GM18505 (cell line): ENCODE measurements around the gene NFATC1.

Experiments
- ATAC-seq: cut with Tn5 transposase; IDR thresholded peaks from one replicate; pipeline ENCODE4 v1.9.1; 2021; ENCODE audit not compliant: unreplicated experiment
- POLR2A ChIP-seq: IDR thresholded peaks from 4 replicates; pipeline ENCODE4 v1.6.1; 2011; ENCODE audit warnings: borderline replicate concordance; ENCODE audit not compliant: insufficient read depth, insufficient read length; ENCODE audit errors: extremely low read depth

The NFATC1 gene

GRCh38 chr18:79543861-79544385 is 148.2 kb downstream of the NFATC1 start:
- ATAC-seq = no peak
- no peak for TF ChIP-seq POLR2A

GRCh38 chr18:79544386-79544963 is 148.7 kb downstream of the NFATC1 start:
- no peak for ATAC-seq
- TF ChIP-seq POLR2A = no peak

- no peak for ATAC-seq
Measured at GRCh38 chr18:79545255-79545654, 149.5 kb downstream of the NFATC1 start.

GRCh38 chr18:79545736-79546171 is 150.0 kb downstream of the NFATC1 start:
- no peak for TF ChIP-seq POLR2A
- ATAC-seq = no peak

More at GRCh38 chr18:79545255-79545654, 149.5 kb downstream of the NFATC1 start:
- TF ChIP-seq POLR2A = no peak

- TF ChIP-seq POLR2A = no peak
- no peak for ATAC-seq
Measured at GRCh38 chr18:79546781-79547272, 151.1 kb downstream of the NFATC1 start.

GRCh38 chr18:79547413-79548076 is 151.8 kb downstream of the NFATC1 start:
- TF ChIP-seq POLR2A = no peak
- no peak for ATAC-seq

- no peak for TF ChIP-seq POLR2A
- ATAC-seq = no peak
Measured at GRCh38 chr18:79548077-79548450, 152.3 kb downstream of the NFATC1 start.

GRCh38 chr18:79548621-79548985 is 152.9 kb downstream of the NFATC1 start:
- no peak for ATAC-seq
- TF ChIP-seq POLR2A = no peak

- TF ChIP-seq POLR2A = no peak
- ATAC-seq = no peak
Measured at GRCh38 chr18:79548986-79549637, 153.4 kb downstream of the NFATC1 start.

- TF ChIP-seq POLR2A = no peak
- no peak for ATAC-seq
Measured at GRCh38 chr18:79549638-79550000, 153.9 kb downstream of the NFATC1 start.

- TF ChIP-seq POLR2A = no peak
- no peak for ATAC-seq
Measured at GRCh38 chr18:79552140-79552631, 156.5 kb downstream of the NFATC1 start.

- TF ChIP-seq POLR2A = no peak
- ATAC-seq = no peak
Measured at GRCh38 chr18:79552696-79553095, 157.0 kb downstream of the NFATC1 start.

- ATAC-seq = no peak
Measured at GRCh38 chr18:79553154-79553553, 157.4 kb downstream of the NFATC1 start.

More at GRCh38 chr18:79553154-79553553, 157.4 kb downstream of the NFATC1 start:
- TF ChIP-seq POLR2A = no peak
